GM19467 (cell line): ENCODE results near the gene ADAM11.
A peak's percentile ranks its signal among the peaks of the same experiment; 100 is the strongest.

ENCODE experiments used
- ATAC-seq: cut with Tn5 transposase; IDR thresholded peaks from one replicate; pipeline ENCODE4 v1.9.1; 2021; ENCODE audit warnings: mild to moderate bottlenecking, moderate library complexity; ENCODE audit not compliant: unreplicated experiment

Gene ADAM11

GRCh38 chr17:44775136-44775837 lies 16.5 kb downstream of the ADAM11 start:
- peak; percentile 83 for ATAC-seq

- ATAC-seq, result no peak
Observed at GRCh38 chr17:44775838-44776621, 17.2 kb downstream of the ADAM11 start.

GRCh38 chr17:44776628-44777393 lies 18.0 kb downstream of the ADAM11 start:
- no peak for ATAC-seq

GRCh38 chr17:44777394-44778348 lies 18.9 kb downstream of the ADAM11 start:
- no peak for ATAC-seq

- no peak for ATAC-seq
Observed at GRCh38 chr17:44778656-44779210, 19.9 kb downstream of the ADAM11 start.

- ATAC-seq, result no peak
Observed at GRCh38 chr17:44779211-44780025, 20.6 kb downstream of the ADAM11 start.

- ATAC-seq, result no peak
Observed at GRCh38 chr17:44780161-44780560, 21.4 kb downstream of the ADAM11 start.

GRCh38 chr17:44780845-44781480 lies 22.2 kb downstream of the ADAM11 start:
- no peak for ATAC-seq

GRCh38 chr17:44781551-44782325 lies 22.9 kb downstream of the ADAM11 start:
- no peak for ATAC-seq

- no peak for ATAC-seq
Observed at GRCh38 chr17:44782326-44782850, 23.6 kb downstream of the ADAM11 start.

GRCh38 chr17:44785921-44786320 lies 27.1 kb downstream of the ADAM11 start:
- no peak for ATAC-seq

- ATAC-seq, result no peak
Observed at GRCh38 chr17:44786551-44787081, 27.8 kb downstream of the ADAM11 start.

GRCh38 chr17:44787271-44787940 lies 28.6 kb downstream of the ADAM11 start:
- ATAC-seq, result no peak

GRCh38 chr17:44788139-44788538 lies 29.4 kb downstream of the ADAM11 start:
- ATAC-seq, result no peak

GRCh38 chr17:44792276-44792675 lies 33.5 kb downstream of the ADAM11 start:
- no peak for ATAC-seq

- ATAC-seq, result no peak
Observed at GRCh38 chr17:44793885-44794842, 35.4 kb downstream of the ADAM11 start.
